Germinal center (tissue), 1 donor: ENCODE measurements around the gene OCEL1.

Experiments
- DNase-seq: peaks from one replicate; pipeline ENCODE4 v3.0.0; 2012; ENCODE audit warnings: mixed read lengths, low spot score

Gene OCEL1

GRCh38 chr19:17210296-17210695 is 15.7 kb upstream of the OCEL1 start:
- no peak for DNase-seq

- DNase-seq = no peak
Measured at GRCh38 chr19:17211547-17212446, 14.2 kb upstream of the OCEL1 start.

- no peak for DNase-seq
Measured at GRCh38 chr19:17213334-17213733, 12.7 kb upstream of the OCEL1 start.

GRCh38 chr19:17214508-17215126 is 11.4 kb upstream of the OCEL1 start:
- no peak for DNase-seq

- DNase-seq = peak; percentile 90
Measured at GRCh38 chr19:17215127-17215971, 10.7 kb upstream of the OCEL1 start, which contains the start of gene USE1. Gene USE1 (plus strand): TSS chr19:17215357. CDS start chr19:17215406, 49 bp downstream.

GRCh38 chr19:17216058-17216670 is 9.9 kb upstream of the OCEL1 start:
- no peak for DNase-seq

GRCh38 chr19:17219286-17219685 is 6.7 kb upstream of the OCEL1 start:
- DNase-seq = no peak

GRCh38 chr19:17220207-17220758 is 5.7 kb upstream of the OCEL1 start:
- DNase-seq = no peak

GRCh38 chr19:17225053-17225452 is 973 bp upstream of the OCEL1 start:
- no peak for DNase-seq

GRCh38 chr19:17227798-17228367 is 1.9 kb downstream of the OCEL1 start:
- no peak for DNase-seq

- DNase-seq = no peak
Measured at GRCh38 chr19:17229890-17230289, 3.9 kb downstream of the OCEL1 start.

- no peak for DNase-seq
Measured at GRCh38 chr19:17232258-17232657, 6.2 kb downstream of the OCEL1 start.

- peak; percentile 62 for DNase-seq
Measured at GRCh38 chr19:17234911-17235299, 8.9 kb downstream of the OCEL1 start.

GRCh38 chr19:17235300-17235970 is 9.4 kb downstream of the OCEL1 start:
- DNase-seq = peak; percentile 66

- no peak for DNase-seq
Measured at GRCh38 chr19:17235971-17236777, 10.1 kb downstream of the OCEL1 start.

- no peak for DNase-seq
Measured at GRCh38 chr19:17236811-17237543, 11.0 kb downstream of the OCEL1 start.

- no peak for DNase-seq
Measured at GRCh38 chr19:17237747-17238706, 12.0 kb downstream of the OCEL1 start.
